ENCODE data around the gene TMEM132C. TPM values are rescaled to one million over a fixed set of nuclear protein-coding genes. Genes with fewer than 3 reads are reported as not detected.
"Not testable (repeated sequence)": the region's sequence is repeated elsewhere in the genome, so short reads cannot be mapped to it uniquely, and the experiment has no call there.

TMEM132C gene
- total RNA-seq, 2 experiments from 2014 or later = not detected

DNA sequence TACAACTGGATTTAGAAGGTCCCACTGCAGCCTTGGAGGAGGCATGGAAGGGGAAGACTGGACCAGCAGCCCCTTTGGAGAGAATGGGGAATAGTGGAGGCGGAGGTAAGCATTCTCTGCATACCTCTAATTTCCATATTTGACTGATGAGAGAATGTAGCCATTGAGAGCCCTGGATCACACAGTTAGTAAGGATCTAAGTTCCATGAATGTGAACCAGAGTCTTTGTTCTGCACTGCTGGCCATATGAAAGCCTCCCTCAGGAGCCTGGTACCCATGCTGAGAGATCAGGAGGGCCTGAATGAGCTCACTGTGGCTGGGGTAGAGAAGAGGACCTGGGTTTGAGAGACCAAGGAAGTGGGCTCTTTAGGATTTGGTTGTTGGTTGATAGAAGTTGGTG lies 192.1 kb downstream of the TMEM132C start:
- CTCF ChIA-PET = no interaction called here
- POLR2A ChIA-PET = no interaction called here

DNA sequence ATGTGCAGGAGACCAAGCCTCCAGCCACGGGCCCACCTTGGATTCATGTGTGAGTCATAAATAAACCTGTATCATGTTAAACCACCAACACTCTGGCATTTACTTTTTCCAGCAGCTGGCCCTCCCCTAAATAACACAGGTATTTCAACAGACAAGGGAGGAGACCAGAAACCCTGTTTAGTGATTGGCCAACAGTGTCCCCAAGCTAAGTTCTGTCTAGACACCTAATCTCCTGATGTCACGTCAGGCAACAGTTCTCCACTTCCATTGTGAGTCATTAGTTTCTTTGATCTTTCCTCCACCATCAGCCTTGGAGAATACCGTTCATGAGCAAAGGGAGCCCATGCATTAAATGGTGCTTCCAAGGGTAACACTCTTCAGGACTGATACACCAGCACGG lies 196.9 kb downstream of the TMEM132C start:
- POLR2A ChIA-PET = no interaction called here
- CTCF ChIA-PET = no interaction called here

DNA sequence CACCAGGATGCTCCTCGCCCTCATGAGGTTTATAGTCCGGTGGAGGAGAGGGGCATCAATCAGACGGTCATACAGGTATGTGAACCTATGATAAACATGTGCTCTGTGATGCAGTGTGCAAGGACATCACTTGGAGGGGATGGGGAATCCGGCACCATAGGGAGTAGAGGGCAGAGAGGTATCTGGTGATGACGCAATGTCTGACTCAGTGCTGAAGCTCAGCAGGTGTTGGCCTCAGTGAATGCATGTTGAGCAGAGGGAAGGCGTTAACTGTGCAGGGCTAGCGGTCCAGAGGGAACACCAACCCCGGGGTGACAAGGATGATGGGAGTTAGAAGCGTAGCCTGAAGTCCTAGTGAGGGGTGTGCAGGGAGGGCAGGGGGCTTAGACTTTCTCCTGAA lies 200.9 kb downstream of the TMEM132C start:
- ChIA-PET CTCF (no interaction called here), POLR2A (no interaction called here)

DNA sequence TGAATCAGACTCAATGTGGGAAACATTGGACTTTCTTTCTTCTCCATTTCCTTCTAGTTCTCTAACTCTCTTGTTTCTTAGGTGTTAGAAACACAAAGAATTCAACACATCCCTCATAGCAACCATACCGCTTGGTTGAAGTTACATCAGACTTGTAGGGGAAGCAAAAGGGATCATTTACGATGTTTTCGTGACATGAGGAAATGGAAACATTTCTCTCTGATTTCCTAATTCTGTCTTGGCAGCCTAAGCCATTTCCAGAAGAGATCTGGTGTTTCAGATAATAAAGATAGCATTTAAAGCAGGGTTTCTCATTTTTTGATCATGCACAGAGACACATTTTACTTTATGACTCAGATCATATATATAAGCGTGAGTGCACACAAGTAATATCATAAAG lies 202.0 kb downstream of the TMEM132C start:
- CTCF ChIA-PET = no interaction called here
- POLR2A ChIA-PET = no interaction called here

DNA sequence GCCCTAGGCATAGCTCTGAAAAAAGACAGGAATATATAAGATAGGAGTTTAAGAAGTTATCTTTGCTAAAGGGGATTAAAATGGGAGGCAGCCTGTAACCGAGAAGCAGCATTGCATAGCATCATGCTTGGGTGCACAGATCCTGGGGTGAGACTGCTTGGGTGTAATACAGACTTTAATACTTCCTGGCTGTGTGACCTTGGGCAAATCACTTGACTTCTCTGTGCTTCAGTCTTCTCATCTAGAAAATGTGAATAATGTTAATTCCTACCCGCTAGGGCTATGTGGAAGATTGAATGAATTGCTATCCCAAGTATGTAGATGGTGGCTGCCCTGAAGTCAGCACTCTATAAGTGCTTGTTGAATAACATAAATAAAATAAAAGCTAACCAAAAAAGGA lies 204.5 kb downstream of the TMEM132C start:
- POLR2A ChIA-PET = no interaction called here
- CTCF ChIA-PET = no interaction called here

DNA sequence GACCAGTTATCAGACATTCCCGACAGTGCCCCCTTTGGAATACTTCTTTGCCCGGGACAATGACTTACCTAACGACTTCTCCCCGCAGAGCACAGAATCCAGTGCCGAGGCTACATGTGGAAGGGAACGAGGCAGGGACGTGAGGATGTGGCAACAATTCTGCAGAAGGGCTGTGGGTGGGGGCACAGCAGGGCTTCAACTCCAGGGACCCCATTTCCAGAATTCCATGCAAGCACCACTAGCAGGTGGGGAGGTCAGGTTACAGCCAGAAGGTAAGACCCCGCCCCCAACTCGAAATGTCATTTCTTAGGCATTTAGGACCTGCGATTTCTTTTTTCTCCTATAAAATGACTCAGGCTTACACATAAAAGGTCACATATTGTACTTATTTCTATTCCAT lies 207.9 kb downstream of the TMEM132C start:
- CTCF ChIA-PET = no interaction called here

DNA sequence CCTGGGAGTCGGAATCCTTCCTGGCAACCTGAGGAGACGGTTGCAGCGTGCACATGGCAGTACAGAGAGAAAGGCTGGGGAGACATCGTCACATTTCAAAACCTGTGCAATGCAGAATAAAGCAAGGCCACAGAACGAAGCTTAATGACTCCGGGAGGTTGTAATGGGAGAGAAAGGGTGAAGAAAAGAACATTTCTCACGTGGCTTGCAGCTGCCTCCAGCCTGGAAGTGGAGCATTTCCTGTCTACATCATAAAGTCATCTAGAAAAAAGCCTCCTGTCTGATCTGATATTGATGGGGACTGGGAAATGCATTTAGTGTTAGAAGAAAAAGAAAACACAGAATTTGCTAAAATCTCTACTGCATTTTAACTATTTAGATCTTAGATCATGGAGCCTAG lies 209.3 kb downstream of the TMEM132C start:
- CTCF ChIA-PET = no interaction called here
- POLR2A ChIA-PET = no interaction called here

More for the DNA sequence above, 207.9 kb downstream of the TMEM132C start:
- POLR2A ChIA-PET = no interaction called here

DNA sequence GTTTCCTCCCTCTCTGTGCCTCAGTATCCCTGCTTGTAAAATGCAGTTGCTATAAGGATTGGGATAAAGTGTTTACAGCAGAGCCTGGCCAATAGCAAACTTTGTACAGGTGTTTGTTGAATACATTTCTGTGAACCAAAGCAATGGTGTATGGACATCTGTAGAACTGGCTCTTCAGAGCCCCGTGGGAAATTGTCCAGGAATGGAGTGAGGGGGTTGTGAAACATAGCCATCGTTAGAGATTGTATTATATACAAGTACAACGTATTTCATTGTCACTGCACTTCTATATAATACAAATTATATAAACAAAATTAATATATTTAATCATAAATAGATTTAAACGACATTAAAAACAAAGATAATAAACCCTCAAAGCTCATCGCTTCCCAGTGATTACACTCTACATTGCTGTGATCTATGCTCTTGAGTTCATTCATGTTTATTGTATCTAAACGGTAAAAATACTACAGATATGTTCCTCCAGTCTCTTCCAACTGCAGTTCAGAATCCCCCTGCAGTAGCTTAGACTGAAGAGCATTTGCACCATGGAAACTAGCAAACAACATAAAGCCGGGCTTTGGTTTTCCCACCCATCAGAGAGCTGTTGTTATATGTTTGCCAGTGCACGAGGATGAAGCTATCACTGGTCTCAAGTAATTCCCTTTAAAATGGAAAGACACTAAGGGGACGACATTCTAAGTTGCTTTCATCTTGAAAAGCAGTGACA lies 216.7 kb downstream of the TMEM132C start:
- ChIA-PET CTCF (no interaction called here), POLR2A (no interaction called here)

DNA sequence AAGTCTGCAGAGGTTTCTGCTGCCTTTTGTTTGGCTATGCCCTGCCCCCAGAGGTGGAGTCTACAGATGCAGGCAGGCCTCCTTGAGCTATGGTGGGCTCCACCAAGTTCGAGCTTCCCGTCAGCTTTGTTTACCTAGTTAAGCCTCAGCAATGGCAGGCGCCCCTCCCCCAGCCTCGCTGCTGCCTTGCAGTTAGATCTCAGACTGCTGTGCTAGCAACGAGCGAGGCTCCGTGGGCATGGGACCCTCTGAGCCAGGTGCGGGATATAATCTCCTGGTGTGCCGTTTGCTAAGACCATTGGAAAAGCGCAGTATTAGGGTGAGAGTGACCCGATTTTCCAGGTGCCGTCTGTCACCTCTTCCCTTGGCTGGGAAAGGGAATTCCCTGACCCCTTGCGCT lies 230.4 kb downstream of the TMEM132C start:
- CTCF ChIA-PET, POLR2A ChIA-PET: not testable (repeated sequence)

DNA sequence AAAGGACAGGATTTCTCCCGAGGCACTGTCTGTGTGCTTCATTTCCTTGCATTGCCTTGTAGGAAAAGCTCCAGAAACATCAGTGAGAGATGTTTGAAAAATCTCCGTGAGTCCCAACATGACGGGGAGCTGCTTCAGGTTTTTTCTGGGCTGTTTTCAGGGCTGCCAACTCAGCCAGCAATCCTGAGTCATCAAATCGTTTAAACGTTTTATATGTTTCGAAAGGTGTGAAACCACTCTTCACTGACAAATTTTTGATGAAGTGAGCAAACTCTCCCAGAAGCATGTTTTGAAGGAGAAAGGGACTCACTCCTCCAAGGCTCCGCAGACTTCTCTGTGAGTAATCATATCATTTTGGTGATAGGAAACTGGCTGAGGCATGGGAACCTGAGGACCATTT lies 240.5 kb downstream of the TMEM132C start:
- ChIA-PET CTCF (no interaction called here), POLR2A (no interaction called here)

DNA sequence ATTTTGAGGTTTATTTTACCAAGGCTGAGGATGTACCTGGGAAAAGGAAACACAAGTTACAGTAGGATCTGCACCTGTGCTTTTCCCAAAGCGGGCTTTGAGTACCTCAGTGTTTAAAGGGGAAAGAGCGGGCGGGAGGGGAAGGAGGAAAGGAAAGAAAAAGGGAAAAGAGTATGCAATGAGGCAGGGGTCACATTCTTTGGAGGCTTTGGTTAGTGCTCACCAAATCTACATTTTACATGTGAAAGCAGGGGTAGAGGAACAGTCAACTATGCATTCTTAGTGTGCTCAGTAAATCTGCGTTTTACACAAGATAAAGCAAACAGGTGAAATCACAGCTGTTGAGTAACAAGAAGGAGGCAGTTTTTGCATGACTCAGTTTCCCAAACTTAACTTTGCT lies 242.2 kb downstream of the TMEM132C start:
- CTCF ChIA-PET = no interaction called here
- POLR2A ChIA-PET = no interaction called here

DNA sequence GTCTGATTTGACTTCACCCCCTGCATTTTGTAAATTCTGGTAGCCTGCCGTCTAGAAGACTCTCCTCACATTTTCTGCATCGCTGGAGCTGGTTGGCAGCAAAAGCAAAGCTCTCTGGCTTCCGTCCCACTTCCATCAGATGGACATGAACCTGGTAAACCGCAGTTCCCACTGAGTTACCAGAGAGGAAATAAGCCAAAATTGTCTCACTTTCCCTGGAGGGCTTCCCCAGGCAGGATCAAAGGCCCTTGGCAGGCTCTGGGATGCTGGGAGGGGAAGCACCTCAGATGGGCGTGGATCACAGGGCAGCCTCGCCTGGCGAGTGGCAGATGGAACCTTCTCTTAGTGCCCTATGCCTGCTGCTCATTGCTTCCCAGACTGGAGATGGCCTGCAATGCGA lies 243.5 kb downstream of the TMEM132C start:
- CTCF ChIA-PET = no interaction called here
- POLR2A ChIA-PET = no interaction called here

DNA sequence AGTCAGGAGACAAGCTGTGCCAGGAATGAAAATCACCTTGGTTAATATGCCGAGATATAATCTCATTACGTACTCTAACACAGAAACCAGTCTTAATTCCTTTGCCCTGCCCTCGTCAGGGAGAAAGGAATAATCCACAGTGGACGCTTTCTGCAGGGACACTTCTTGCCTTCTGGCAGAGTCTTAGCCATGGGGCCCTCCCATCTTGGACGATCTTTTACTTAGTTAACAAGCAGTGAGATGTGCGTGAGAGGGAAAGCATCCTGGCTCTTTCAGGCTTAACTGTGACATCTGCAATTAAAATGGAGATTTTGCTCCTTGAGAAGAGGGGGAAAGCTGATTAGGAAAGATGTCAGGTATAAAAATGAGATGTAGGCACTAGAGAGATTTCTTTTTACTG lies 246.4 kb downstream of the TMEM132C start:
- ChIA-PET CTCF (no interaction called here), POLR2A (no interaction called here)

DNA sequence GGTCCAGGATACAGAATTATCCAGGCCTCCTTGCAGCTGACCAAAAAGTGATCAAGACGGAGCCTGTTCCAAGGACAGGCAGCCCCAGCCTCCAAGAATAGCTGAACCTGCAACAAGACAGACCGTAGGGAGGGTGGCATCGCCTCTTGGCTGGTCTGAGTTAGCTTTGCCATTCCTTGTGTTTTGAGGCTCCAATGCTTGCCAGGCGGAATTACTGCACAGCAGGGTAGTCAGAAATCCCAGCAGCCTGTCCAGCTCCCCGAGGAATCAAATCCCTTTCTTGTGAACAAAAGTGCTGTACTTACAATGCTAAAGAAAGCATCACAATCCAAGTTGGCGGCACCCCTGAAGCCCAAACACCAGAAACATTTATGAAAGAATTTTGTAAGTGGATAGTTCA lies 246.9 kb downstream of the TMEM132C start:
- POLR2A ChIA-PET = no interaction called here
- CTCF ChIA-PET = no interaction called here

DNA sequence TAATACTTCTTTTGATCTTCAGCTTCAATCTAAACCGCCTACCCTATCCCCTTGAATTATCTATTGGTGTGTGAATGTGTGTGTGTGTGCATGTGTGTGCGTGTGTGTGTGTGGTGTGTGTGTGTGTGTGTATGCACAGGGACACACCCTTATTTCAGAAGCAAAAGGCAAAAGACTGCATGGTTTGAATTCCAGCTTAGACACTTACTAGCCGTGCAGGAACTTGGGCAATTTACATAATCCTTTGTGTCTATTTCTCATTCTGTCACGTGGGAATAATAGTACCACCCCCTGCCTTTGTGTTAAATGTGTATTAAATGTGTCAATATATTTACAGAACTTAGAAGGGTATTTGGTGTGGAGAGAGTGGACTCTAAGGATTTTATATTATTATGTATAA lies 251.7 kb downstream of the TMEM132C start:
- ChIA-PET CTCF (no interaction called here), POLR2A (no interaction called here)

DNA sequence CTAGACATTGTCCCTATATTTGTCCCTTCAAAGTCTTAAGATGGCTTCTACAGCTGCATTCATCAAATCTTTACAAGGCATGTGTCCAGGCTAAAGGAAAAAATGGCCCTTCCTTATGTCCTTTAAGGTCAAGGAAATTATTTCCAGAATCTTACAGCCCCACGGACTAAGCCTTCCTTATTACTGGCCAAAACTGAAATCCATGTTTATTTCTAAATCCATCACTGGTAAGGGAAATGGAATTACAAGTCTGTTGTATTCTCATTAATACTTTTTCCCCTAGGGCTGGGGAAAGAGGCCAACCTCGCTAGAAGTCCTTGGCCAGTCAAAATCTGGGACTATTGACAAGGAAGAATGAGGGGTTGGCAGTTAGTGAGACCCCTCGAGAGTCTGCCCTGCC lies 252.5 kb downstream of the TMEM132C start:
- POLR2A ChIA-PET = no interaction called here
- CTCF ChIA-PET = no interaction called here

DNA sequence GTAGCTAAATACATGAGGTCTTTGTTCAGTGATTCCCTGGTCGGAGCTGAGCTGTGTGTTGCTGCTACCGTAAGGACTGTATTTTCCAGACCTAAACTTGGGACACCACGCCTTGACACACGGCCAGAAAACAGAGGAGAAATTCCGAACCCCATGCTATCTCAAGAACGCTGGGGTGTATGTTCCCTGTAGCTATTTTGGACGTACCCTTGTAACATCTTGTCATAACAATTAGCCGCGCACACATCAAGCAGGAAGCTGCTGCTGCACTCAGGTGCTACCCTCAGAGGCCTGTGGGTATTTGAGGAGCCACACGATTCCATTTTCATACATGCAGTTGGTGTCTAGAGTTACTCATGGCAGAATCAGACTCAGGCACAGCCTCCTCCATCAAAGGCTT lies 255.0 kb downstream of the TMEM132C start:
- ChIA-PET CTCF (no interaction called here), POLR2A (no interaction called here)

DNA sequence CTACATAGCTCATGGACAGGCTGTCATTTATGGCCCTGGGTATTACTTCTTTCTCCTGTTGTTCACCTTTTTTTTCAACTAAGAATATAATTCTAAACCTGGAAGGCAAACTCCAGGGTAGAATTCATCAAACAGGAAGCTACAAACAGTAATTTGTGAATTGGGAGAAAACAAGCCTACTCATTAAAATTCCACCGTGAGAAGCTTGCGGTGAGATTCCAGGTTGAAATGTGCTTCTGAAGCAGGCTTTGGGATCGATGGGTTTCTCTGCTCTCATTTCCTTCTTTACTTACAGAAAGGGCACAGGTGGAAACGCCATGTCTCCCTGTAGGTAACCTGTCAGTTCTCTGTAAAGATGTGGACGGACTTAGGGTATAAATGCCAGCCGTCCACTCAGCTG lies 257.5 kb downstream of the TMEM132C start:
- POLR2A ChIA-PET = no interaction called here
- CTCF ChIA-PET = no interaction called here

DNA sequence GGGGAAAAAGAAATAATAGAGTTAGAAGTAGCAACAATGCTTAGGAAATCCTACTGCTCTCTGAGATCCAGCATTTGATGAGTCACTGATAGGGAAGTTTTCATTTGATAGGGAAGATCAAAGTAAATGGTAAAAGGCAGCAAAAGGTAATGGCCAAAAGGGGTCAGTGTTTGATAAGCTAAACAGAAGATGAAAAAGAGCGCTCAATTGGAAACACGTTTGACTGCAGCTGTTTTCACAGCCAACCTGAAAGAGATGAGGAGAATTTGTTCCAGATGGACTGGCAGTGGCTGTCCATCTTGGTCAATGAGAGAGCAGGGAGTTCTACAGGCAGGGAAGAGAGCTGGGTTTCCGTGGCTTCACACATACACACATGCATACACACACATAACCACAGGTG lies 264.2 kb downstream of the TMEM132C start:
- CTCF ChIA-PET = no interaction called here
- POLR2A ChIA-PET = no interaction called here

DNA sequence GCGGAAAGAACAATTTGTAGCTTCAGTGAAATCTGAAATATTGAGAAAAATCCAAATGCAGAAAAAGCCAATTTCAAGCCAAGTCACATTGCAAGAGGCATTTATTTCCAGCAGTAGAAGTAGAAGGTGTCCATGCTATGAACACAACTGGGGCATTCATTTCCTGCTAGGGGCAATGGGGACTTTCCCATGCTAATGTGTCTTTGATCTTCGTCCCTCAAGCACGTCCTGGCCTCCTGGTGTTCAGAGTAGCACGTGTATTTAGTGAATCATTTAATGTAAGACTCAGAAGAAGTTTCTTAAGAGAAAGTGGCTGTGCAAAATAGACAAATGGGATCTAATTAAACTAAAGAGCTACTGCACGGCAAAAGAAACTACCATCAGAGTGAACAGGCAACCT lies 267.9 kb downstream of the TMEM132C start:
- POLR2A ChIA-PET = no interaction called here
- CTCF ChIA-PET = no interaction called here

DNA sequence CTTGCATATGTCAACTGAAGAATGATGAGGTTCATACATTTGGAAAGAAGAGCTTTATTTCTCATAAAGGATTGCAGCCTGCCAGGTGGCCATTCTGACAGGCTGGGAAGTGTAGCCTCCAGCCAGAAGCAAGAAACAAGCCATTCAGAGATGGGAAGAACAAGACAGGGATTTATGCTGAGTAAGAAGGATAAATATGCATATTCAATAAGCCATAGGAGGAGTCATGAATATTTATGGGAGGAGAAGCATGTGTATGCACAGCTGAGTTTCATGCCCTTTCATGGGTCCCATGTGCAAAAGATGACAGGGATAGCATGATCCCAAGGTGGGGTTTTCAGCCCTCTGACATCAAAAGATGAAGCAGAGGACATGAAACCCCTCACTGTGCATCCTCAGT lies 269.8 kb downstream of the TMEM132C start:
- POLR2A ChIA-PET = no interaction called here
- CTCF ChIA-PET = no interaction called here

DNA sequence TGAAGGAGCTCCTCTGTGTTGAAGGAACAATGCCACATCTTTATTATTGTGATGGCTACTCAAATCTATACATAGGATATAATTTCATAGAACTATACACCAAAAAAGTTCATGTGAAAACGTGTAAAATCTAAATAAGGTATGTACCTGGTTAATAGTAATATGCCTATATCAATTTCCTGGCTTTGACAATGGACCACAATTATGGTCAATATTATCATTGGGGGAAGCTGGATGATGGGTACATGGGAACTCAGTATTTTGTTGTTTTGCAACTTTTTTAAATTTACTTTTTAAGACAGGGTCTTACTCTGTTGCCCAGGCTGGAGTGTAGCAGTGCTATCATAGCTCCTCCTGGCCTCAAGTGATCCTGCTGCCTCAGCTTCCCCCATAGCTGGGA lies 270.7 kb downstream of the TMEM132C start:
- POLR2A ChIA-PET = no interaction called here
- CTCF ChIA-PET = no interaction called here

DNA sequence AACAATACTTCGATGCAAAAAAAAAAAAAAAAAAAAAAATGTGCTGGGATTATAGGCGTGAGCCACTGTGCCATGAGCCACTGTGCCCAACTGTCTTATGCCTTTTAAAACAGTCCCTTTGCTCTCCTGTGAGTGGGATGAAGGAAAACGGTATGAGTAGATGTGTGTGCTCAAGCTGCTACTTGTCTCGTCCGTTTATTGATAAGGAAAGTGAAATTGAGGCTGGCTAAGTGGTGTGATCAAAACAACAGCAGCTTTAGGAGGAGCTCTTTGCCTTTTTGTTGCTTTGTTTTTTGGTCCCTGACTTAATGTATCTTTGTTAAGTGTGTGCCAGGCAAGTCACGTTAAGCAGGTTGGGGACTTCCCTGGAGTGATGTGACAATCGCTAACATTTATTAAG lies 275.9 kb downstream of the TMEM132C start:
- CTCF ChIA-PET = no interaction called here

More for the DNA sequence above, 275.9 kb downstream of the TMEM132C start:
- POLR2A ChIA-PET = no interaction called here

All from activated CD8-positive, alpha-beta memory T cell treated with anti-CD3 and anti-CD28 coated beads for 36 hours (primary cell).